Liver (tissue), 3 donors: ENCODE data around the gene SLC35F4.

ENCODE experiments used
- EGR1 ChIP-seq, 2 donors: IDR thresholded peaks; 2 replicates each; pipeline ENCODE4 v1.6.1; 2016 to 2018; ENCODE audit warnings: antibody characterized with exemption in 2 of 2, low read depth in 2 of 2
- FOXA1 ChIP-seq: IDR thresholded peaks from 2 replicates; pipeline ENCODE4 v1.6.1; 2016; ENCODE audit warnings: antibody characterized with exemption
- GABPA ChIP-seq, 2 donors: IDR thresholded peaks in 1 of 2; conservative IDR thresholded peaks in 1 of 2; 2 replicates each; pipeline ENCODE4 v1.6.1; 2016; ENCODE audit warnings: antibody characterized with exemption in 2 of 2, mild to moderate bottlenecking in 1 of 2, moderate library complexity in 1 of 2
- HNF4A ChIP-seq, 2 donors: conservative IDR thresholded peaks; 2 replicates each; pipeline ENCODE4 v1.6.1; 2016; ENCODE audit warnings: antibody characterized with exemption in 2 of 2, mild to moderate bottlenecking in 2 of 2
- JUND ChIP-seq, 2 donors: IDR thresholded peaks; 2 replicates each; pipeline ENCODE4 v1.6.1; 2016; ENCODE audit warnings: antibody characterized with exemption in 2 of 2
- RAD21 ChIP-seq, 2 donors: IDR thresholded peaks; 2 replicates each; pipeline ENCODE4 v1.6.1; 2016; ENCODE audit warnings: antibody characterized with exemption in 2 of 2, mild to moderate bottlenecking in 2 of 2
- RXRA ChIP-seq, 2 donors: IDR thresholded peaks; 2 replicates each; pipeline ENCODE4 v1.6.1; 2017 to 2018; ENCODE audit warnings: antibody characterized with exemption in 2 of 2, mild to moderate bottlenecking in 1 of 2
- TAF1 ChIP-seq: conservative IDR thresholded peaks from 2 replicates; pipeline ENCODE4 v1.6.1; 2016; ENCODE audit warnings: antibody characterized with exemption, mild to moderate bottlenecking
- YY1 ChIP-seq: IDR thresholded peaks from 2 replicates; pipeline ENCODE4 v1.6.1; 2016; ENCODE audit warnings: antibody characterized with exemption, mild to moderate bottlenecking
- TF ChIP-seq, protein P1 (sequence below): fragments of 150-350 bp; IDR thresholded peaks from 2 replicates; pipeline ENCODE4 v1.5.1; 2017; ENCODE audit warnings: improper control_type of control experiment, low read depth, low read length; ENCODE audit not compliant: missing input control
- TF ChIP-seq, protein P2 (sequence below): IDR thresholded peaks from 2 replicates; pipeline ENCODE4 v1.6.1; 2016; ENCODE audit warnings: antibody characterized with exemption
- TF ChIP-seq, protein P3 (sequence below): IDR thresholded peaks from 2 replicates; pipeline ENCODE4 v1.6.1; 2016; ENCODE audit warnings: antibody characterized with exemption, mild to moderate bottlenecking
- TF ChIP-seq, protein P4 (sequence below): IDR thresholded peaks from 2 replicates; pipeline ENCODE4 v1.6.1; 2016; ENCODE audit warnings: antibody characterized with exemption
- TF ChIP-seq, protein P5 (sequence below): IDR thresholded peaks from 2 replicates; pipeline ENCODE4 v1.6.1; 2016; ENCODE audit warnings: antibody characterized with exemption
- donor health status: healthy.
- donor health status: healthy.

DNA sequence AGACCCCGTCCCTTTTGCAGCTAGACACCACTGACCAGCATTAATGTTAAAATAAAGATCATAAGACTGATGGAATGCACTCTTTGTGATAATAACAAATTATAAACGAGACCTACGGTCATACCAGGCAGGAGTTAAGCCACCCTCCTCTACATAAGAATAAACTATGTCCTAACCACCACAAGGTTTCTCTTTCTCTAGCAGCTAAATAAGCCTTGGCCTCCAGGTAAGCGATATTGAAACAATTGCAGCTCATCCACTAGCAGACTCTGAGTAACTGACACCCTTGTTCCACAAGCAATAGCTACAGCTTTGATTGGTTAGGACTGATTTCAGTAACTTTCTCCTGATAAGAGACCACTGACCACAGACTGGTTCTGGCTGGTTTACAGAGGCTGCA, 228.0 kb downstream of the SLC35F4 start:
- TF ChIP-seq, protein P1, sequence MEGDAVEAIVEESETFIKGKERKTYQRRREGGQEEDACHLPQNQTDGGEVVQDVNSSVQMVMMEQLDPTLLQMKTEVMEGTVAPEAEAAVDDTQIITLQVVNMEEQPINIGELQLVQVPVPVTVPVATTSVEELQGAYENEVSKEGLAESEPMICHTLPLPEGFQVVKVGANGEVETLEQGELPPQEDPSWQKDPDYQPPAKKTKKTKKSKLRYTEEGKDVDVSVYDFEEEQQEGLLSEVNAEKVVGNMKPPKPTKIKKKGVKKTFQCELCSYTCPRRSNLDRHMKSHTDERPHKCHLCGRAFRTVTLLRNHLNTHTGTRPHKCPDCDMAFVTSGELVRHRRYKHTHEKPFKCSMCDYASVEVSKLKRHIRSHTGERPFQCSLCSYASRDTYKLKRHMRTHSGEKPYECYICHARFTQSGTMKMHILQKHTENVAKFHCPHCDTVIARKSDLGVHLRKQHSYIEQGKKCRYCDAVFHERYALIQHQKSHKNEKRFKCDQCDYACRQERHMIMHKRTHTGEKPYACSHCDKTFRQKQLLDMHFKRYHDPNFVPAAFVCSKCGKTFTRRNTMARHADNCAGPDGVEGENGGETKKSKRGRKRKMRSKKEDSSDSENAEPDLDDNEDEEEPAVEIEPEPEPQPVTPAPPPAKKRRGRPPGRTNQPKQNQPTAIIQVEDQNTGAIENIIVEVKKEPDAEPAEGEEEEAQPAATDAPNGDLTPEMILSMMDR: no peak
- no peak for TF ChIP-seq RXRA (IDR thresholded peaks at IDR 0.05)
- TF ChIP-seq, protein P2, sequence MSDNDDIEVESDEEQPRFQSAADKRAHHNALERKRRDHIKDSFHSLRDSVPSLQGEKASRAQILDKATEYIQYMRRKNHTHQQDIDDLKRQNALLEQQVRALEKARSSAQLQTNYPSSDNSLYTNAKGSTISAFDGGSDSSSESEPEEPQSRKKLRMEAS: no peak
- TF ChIP-seq JUND (IDR thresholded peaks at IDR 0.05): no peak
- TF ChIP-seq, protein P3, sequence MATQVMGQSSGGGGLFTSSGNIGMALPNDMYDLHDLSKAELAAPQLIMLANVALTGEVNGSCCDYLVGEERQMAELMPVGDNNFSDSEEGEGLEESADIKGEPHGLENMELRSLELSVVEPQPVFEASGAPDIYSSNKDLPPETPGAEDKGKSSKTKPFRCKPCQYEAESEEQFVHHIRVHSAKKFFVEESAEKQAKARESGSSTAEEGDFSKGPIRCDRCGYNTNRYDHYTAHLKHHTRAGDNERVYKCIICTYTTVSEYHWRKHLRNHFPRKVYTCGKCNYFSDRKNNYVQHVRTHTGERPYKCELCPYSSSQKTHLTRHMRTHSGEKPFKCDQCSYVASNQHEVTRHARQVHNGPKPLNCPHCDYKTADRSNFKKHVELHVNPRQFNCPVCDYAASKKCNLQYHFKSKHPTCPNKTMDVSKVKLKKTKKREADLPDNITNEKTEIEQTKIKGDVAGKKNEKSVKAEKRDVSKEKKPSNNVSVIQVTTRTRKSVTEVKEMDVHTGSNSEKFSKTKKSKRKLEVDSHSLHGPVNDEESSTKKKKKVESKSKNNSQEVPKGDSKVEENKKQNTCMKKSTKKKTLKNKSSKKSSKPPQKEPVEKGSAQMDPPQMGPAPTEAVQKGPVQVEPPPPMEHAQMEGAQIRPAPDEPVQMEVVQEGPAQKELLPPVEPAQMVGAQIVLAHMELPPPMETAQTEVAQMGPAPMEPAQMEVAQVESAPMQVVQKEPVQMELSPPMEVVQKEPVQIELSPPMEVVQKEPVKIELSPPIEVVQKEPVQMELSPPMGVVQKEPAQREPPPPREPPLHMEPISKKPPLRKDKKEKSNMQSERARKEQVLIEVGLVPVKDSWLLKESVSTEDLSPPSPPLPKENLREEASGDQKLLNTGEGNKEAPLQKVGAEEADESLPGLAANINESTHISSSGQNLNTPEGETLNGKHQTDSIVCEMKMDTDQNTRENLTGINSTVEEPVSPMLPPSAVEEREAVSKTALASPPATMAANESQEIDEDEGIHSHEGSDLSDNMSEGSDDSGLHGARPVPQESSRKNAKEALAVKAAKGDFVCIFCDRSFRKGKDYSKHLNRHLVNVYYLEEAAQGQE: no peak
- no peak for TF ChIP-seq TAF1
- TF ChIP-seq, protein P4, sequence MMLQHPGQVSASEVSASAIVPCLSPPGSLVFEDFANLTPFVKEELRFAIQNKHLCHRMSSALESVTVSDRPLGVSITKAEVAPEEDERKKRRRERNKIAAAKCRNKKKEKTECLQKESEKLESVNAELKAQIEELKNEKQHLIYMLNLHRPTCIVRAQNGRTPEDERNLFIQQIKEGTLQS: no peak
- no peak for TF ChIP-seq RAD21 (IDR thresholded peaks at IDR 0.05)
- no peak for TF ChIP-seq EGR1 (IDR thresholded peaks at IDR 0.05; ENCODE audit: low read depth in 2 of 2)
- no peak for TF ChIP-seq YY1
- TF ChIP-seq, protein P5, sequence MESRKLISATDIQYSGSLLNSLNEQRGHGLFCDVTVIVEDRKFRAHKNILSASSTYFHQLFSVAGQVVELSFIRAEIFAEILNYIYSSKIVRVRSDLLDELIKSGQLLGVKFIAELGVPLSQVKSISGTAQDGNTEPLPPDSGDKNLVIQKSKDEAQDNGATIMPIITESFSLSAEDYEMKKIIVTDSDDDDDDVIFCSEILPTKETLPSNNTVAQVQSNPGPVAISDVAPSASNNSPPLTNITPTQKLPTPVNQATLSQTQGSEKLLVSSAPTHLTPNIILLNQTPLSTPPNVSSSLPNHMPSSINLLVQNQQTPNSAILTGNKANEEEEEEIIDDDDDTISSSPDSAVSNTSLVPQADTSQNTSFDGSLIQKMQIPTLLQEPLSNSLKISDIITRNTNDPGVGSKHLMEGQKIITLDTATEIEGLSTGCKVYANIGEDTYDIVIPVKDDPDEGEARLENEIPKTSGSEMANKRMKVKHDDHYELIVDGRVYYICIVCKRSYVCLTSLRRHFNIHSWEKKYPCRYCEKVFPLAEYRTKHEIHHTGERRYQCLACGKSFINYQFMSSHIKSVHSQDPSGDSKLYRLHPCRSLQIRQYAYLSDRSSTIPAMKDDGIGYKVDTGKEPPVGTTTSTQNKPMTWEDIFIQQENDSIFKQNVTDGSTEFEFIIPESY: no peak
- TF ChIP-seq GABPA (IDR thresholded peaks at IDR 0.05 in 1 of 2, conservative IDR thresholded peaks at IDR 0.05 in 1 of 2): no peak
- no peak for TF ChIP-seq FOXA1
- no peak for TF ChIP-seq HNF4A (conservative IDR thresholded peaks at IDR 0.05)
